ENCODE data around the gene CEP350.
"Not testable (repeated sequence)": the region's sequence is repeated elsewhere in the genome, so short reads cannot be mapped to it uniquely, and the experiment has no call there.

Gene CEP350

DNA sequence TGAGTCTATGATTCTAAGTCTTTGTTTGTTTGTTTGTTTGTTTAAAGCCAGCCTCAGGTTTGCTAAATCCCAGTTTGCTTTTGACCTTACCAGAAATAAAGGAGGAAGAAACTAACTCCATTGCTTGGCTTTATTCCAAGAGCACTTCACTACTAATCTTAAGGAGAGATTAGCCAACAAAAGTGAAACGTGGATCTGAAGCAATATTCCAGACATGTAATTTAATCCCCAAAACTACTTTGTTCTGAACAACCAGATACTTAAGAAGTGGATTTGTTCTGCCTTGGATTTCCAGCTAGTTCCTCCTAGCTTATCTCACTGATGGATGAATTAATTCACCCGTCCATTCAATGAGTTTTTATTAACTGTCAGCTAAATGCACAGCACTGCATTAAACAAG, 15.9 kb upstream of the CEP350 start:
- no peak for DNase-seq (ENCODE audit: extremely low read depth in 1 of 2, low read depth in 1 of 2)

DNA sequence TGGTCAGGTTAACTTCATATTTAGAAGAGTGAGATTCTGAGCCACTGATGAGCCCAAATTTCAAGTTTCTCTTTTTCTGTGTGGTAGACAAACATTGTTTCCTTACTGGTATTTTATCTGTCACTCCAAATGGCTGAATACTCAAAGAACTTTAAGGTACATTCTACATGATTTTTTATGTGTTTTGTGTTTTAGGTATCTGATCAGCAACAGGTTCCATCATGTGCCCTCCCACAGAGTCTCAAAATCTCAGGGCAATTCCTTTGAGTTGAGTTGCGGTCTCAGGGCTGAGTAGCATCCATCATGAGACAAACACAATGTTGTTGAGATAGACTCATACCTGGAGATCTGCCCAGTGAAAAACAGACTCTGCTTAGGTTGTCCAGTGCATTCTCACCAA, 14.7 kb upstream of the CEP350 start:
- DNase-seq (ENCODE audit: extremely low read depth in 1 of 2, low read depth in 1 of 2) = no peak

GRCh38 chr1:179941454-179941853, 13.2 kb upstream of the CEP350 start:
- DNase-seq (ENCODE audit: extremely low read depth in 1 of 2, low read depth in 1 of 2) = no peak

- DNase-seq (ENCODE audit: extremely low read depth in 1 of 2, low read depth in 1 of 2) = no peak
These were observed 4.0 kb upstream of the CEP350 start for GRCh38 chr1:179950651-179951050.

DNA sequence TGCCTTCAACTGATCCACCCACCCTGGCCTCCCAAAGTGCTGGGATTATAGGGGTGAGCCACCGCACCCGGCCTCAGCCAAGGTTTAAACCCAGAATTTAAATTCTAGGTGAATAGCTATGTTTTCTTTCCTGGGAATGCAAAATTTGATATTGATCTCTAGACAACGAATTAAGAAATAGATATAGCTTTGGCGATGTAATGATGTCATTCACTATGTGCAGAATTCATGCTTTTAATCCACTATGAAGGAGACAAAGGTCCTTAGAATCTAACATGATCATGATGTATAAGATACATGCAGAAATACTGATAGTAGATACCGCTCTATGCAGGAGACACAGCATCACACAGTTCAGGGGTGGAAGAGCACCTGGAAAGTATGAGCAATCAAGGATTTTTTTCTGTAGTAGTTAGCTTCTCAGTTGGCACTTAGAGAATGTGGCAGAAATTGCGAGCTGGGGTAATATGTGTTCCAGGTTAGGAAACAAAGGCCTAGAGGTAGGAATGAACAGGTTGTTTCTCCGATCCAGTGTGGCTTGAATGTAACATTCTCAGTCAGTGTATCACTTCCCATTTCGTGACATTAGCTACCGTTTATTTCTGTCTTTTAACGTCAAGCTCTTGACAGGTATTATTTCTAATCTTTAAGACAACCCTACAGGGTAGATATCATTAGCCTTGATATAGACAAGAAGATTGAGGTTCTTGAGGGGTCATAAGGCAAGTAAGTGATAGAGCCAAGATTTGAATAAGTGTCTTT, 3.0 kb upstream of the CEP350 start:
- no peak for DNase-seq (ENCODE audit: extremely low read depth in 1 of 2, low read depth in 1 of 2)

DNA sequence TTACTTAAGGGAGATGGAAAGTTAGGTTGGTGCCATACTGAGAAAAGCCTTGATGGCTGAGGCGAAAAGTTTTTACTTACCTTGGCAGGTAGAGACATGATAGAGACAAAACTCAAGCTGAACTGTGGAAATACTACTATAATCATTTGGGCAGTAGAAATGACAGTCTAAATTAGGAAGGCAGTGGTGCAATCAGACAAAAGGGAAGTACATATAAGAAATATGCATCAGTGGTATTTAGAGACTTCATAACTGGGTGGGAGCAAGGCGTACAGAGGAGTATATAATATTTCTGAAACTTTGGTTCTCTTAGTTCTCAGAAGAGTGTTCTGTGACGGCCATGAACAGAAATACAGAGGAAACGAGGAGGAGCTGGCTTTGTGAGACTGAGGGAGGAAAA, 2.4 kb upstream of the CEP350 start:
- DNase-seq (ENCODE audit: extremely low read depth in 1 of 2, low read depth in 1 of 2) = no peak

GRCh38 chr1:179953974-179954492, 577 bp upstream of the CEP350 start:
- DNase-seq (ENCODE audit: extremely low read depth in 1 of 2, low read depth in 1 of 2) = peak in 1 of 2 donors; percentile 18

DNA sequence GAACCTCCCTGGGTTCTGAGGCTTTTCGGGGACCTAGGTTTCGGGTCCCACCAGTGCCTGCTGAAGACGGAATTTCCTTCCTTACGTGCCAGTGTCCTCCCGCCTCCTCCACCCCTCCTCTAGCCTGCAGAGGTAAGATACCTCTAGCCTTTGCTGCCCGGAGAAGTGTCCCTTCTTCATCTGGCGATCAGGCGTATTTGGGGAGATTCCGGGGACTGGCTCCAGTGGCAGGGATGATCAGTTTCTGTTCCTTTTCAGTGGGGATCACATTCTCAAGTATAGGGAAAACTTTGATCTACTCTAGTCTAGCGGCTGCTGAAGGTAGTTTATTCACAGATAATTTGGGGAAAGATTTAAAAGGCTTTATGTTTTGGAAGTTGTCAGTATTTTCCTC, 674 bp downstream of the CEP350 start:
- DNase-seq (ENCODE audit: extremely low read depth in 1 of 2, low read depth in 1 of 2) = peak in 1 of 2 donors; percentile 14

- DNase-seq (ENCODE audit: extremely low read depth in 1 of 2, low read depth in 1 of 2) = no peak
These were observed 1.1 kb downstream of the CEP350 start for GRCh38 chr1:179955731-179956130.

DNA sequence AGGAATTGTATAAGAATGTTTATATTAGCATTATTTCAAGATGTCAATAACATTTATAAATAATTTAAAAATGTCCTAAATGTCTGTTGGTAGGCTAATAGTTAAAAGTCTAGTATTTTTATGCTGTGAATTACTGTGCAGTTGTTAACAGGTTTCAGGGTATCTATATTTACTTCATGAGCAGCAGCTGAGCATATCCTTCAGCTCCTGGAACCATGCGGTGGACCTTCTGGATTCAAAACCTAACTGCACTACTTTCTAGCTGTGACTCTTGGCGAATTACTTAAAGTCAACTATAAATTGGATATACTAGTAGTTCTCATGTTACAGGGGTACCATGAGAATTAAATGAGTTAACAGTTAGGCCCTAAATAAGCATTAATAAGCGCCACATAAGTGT, 3.7 kb downstream of the CEP350 start:
- DNase-seq (ENCODE audit: extremely low read depth in 1 of 2, low read depth in 1 of 2) = no peak

- DNase-seq (ENCODE audit: extremely low read depth in 1 of 2, low read depth in 1 of 2) = not testable (repeated sequence)
These were observed 7.6 kb downstream of the CEP350 start for GRCh38 chr1:179962168-179962567.

DNA sequence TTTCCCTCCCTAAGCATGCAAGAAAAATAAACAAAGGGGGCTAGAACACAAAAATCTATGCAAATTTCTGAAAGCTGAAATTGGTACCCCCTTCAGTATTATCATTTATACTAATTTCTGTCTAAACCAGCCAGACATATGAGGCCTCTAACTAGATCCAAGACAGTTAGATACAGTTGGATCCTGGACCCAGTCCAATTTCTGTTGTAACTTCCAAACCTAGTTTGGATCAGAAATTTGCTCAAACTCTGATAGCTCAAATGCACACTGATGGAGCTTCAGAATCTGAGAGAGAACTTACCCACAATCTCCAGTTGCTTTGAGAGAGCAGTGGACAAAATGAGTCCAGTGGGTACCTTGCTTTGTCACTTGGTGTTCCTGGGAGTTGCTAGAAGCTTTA, 11.9 kb downstream of the CEP350 start:
- DNase-seq (ENCODE audit: extremely low read depth in 1 of 2, low read depth in 1 of 2) = no peak

- no peak for DNase-seq (ENCODE audit: extremely low read depth in 1 of 2, low read depth in 1 of 2)
These were observed 13.8 kb downstream of the CEP350 start for GRCh38 chr1:179968284-179968993.

DNA sequence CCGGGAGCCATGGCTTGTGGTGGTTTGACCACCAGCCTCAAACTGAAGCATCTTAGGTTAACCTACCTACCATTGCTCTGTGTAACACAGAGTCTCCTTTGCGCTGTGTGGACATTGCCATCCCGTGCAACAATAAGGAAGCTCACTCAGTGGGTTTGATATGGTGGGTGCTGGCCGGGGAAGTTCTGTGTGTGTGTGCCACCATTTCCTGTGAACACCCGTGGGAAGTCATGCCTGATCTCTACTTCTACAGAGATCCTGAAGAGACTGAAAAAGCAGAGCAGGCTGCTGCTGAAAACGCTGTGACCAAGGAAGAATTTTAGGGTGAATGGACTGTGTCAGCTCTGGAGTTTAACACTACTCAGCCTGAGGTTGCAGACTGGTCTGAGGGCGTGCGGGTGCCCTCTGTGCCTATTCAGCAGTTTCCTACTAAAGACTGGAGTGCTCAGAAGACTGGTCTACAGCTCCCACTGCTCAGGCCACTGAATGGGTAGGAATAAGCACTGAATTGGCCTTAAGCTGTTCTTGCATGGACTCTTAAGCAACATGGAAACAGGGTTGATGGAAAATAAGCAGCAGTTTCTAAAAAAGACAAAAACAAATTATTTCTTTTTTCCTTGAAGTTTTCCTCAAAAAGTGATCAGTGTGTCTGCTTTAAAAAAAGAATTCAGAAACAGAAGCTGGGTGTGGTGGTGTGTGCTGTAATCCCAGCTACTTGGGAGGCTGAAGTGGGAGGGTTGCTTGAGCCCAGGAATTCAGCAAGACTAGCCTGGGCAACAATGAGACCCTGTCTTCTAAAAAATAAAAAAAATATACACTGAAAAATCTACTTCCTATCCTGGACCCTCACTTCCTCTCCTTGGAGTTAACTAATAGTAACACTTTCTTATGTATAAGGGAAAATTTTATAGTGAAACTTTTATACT, 14.6 kb downstream of the CEP350 start:
- DNase-seq (ENCODE audit: extremely low read depth in 1 of 2, low read depth in 1 of 2) = no peak

GRCh38 chr1:179969962-179970361, 15.4 kb downstream of the CEP350 start:
- no peak for DNase-seq (ENCODE audit: extremely low read depth in 1 of 2, low read depth in 1 of 2)

DNA sequence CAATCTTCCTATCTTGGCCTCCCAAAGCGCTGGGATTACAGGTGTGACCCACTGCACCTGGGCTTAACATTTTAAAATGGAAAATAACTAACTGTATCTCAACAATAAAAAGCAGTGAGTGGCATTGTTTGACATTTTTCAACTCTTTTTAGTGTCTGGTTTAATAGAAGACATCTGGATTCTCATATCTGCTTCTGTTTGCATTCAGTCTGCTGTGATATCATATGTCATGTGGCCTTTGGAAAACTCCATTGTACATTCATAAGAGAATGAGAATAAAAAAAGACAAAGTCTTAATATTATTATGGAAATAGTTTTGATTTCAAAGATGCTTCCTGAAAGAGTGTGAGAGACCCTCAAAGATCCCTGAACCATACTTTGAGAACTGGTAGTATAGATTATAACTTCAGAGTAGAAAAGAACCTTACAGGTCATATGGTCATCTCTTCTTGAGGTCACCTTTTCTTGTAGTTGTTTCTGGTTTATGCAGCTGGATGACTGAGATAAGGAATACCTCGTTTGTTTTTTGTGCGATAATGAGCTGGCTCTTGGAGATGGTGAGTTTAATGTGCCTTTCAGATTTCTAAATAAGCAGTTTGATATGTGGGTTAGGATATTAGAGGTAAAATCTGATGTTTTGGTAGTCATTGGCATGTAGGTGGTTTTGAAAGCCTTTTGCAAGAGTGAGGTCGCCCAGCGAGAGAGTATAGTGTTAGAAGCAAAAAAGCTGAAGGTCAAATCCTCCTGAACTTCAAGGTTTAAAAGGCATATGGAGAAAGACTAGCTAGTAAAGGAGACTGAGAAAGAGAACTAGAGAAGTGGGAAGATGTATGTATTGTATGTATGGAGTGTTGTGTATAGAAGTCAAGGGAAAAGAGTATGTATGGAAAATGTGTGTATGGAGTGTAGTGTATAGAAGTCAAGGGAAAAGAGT, 17.2 kb downstream of the CEP350 start:
- no peak for DNase-seq (ENCODE audit: extremely low read depth in 1 of 2, low read depth in 1 of 2)

DNA sequence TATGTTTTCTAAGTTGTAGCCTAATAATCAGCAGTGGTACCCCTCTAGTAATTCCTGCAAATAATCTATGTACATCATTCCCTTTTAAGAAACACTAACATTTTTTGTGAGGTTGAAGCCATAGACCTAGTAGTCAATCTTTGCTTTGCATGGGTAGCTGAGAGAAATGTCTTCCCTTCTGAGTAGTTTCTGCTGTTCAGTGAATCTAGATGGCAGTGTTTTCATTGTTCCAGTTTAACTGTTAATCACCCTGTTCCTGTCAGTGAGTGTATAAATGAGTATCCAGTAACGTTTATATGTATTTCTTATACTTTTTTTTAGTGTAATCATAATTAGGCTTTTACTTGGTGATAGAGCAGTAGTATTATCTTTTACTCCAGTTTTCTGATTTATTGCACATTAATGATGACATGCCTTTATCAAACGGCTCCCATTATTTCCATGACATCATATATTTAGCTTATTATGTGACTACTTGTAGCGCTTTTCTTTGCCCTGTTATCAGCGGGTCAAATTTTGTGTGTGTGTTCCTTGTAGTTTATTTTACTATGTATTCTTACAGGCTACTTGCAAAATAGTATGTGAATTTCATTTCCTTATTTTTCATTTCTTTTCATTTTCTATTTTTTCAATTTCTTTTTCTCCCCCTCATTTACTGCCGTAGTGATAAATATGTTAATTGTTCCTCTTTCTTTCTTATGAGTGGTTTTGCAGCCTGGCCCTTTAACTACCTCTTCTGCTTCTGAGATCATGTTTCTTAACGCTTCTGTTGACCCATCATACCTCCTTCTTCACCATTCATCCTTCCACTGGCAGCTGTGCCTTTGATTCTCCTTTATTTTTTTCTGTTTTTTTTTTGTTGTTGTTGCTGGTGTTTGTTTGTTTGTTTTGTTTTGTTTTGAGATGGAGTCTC, 18.8 kb downstream of the CEP350 start:
- no peak for DNase-seq (ENCODE audit: extremely low read depth in 1 of 2, low read depth in 1 of 2)

- DNase-seq (ENCODE audit: extremely low read depth in 1 of 2, low read depth in 1 of 2) = no peak
These were observed 22.5 kb downstream of the CEP350 start for GRCh38 chr1:179976970-179977651.
